Measurements from ENCODE around the gene MYL3.
A peak's percentile ranks its signal among the peaks of the same experiment; 100 is the strongest.

MYL3 gene

DNA sequence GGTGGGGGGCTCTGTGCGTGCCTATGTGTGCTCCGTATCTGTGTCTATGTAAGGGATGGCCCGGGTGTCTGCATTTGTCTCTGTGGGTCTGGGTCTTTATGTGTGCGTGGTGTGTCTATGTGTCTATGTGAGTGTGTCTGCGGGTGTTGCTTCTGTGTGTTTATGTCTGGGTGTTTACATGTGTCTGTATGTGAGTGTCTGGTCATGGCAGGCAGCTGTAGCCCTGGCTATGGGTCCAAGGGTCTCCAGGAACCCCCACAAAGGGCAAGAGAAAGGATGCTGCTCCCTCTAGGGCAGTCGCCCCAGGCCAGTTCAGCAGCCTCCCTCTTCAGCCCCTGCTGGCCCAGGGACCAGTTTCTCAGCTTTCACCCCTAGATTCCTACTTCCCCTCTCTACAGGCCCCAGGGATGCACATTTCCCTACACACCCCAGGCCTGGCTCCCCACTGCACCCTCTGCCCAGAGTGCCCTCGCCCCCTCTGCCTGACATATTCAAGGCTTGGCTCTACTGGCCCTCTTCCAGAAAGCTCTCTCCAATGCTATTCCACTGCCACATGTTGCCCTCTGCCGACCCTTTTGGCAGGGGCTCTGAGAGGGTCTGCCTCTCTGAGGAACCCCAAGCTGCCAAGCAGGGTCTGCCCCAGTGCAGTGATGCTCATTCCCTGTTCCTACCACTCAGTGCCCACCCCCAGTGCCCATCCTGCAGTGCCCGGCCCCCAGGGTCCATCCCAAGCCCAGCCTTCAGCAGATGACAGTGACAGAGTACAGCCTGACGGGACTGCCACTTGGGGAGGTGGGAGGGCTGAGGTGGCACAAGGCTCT lies 1.0 kb upstream of the MYL3 start:
- DNase-seq: no peak

DNA sequence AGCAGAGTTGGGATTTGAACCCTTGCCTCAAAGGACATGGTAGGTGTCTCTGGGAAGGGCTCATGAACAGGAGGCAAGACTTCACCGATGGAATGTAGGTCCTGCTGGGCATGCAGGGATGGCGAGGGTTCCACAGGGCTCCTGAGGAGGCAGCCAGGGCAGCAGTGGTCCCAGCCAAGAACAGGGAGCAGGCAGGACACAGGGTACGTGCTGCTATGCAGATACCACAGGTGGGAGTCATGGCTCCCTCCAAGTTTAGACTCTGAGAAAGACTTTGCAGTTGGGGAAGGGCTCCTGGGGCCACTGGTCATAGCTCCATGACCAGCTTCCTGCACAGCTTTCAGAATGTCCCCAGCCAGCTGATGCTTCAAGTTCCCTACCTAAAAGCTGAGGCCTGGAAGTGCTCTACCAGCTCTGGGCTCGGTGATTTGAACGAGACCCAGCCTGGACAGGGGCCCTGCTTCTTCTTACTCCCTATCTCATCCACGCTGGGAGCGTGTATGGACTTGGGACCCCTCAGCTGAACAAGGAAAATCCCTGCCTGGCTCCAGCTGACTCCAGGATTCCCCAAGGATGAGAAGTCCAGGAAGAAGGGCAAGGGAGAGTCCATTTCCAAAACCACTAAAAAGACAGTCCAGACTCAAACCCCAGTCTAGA lies 747 bp downstream of the MYL3 start:
- no peak for DNase-seq

DNA sequence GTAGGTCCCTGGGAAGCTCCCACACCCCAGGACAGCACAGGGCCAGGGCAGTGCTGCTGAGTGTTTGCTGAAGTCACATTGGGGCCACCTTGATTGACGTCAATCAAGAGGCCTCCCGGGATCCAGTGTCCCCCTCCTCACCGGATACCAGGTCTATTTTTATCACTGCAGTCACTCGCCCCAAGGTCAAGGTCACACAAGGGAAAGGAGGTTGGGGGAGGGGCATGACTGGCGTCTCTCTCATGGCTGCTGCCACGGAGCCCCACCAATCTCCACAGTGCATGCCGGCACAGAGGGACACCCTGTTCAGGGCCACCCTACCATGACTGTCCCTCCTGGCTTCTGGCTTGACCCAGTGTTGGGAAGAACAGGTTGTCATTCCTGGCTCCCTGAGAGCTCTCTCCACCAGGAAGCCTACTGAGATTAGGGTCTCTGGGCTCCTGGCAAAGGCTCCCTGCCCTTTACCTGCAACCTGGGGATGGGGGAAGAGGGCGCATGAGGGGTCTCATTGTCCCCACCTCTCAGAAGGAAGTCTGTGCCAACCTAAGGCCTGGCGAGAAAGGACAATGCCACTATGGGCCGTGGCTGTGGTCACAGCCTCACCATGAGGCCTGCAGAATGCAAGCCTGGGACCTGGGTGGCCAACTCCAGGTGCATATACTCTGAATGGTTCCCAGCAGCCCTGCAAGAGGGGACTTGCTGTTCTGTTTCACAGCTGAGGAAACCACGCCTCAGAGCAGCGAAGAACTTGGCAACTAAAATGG lies 1.5 kb downstream of the MYL3 start:
- no peak for DNase-seq

DNA sequence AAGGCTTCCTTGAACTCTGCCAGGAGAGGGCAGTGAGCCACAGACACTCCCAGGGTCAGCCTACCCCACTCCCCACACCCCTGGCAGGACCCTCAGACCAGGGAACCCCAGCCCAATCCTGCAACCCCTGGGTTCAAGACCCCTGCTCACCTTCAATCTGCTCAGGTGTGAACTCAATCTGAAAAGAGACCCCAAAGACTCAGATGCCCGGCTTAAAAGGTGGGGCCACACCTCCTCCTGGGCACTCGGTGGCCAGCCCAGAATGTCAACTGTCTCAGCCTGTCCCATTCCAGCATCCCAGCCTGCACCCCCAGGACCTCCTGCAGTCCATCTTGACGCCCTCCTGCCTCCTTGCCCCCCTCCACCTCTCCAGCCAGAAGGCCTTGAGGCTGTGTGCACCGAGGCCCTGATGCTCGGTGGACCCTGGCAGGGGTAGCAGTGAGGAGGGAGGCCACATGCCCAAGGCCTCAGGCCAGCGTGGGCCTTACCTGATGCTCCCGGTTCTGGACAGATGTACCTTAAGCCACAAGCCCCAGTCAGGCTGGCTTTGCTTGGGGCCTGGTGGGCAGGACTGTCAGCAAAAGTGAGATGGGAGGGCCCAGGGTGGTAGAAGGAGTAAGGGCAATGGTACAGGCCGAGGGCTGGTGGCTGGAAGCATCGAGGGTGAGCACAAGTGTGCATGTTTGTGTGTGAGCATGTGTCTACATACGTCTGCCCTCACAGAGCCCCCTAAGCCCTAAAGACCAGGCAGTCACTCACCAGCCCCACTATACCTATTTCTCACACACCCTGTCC lies 2.2 kb downstream of the MYL3 start:
- DNase-seq: no peak

DNA sequence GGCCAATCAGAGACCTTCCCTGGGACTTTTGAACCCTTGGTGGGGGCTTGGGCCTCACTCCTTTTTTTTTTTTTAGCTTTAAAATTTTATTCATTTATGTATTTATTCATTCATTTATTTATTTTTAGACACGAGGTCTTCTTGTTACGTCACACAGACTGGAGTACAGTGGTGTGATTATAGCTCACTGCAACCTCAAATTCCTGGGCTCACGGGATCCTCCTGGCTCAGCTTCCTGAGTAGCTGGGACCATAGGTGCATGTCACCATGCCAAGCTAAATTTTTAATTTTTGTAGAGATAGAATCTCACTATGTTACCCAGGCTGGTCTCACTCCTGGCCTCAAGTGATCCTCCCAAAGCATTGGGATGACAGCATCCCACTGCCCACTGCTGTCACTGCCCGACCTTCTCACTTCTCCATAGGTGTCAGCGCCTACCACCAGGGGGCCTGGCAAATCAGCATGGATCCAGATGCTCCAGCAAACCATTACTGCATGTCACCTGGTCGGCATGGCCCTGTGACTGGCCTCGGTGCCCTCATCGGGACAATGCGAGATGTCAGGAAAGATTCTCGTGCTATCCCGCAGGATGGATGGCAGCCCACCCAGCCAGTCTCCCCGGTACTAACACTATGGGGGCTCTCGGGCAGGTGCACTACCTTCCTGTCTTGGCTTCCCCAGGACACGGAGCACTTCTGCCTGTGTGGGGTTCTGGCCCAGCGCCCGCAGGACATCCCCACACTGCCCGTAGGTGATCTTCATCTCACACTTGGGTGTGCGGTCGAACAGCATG lies 3.0 kb downstream of the MYL3 start:
- DNase-seq: peak; percentile 57

- DNase-seq: no peak
Measured at GRCh38 chr3:46859001-46859710, 4.1 kb downstream of the MYL3 start.

GRCh38 chr3:46858456-46858855 lies 4.8 kb downstream of the MYL3 start:
- DNase-seq: no peak

DNA sequence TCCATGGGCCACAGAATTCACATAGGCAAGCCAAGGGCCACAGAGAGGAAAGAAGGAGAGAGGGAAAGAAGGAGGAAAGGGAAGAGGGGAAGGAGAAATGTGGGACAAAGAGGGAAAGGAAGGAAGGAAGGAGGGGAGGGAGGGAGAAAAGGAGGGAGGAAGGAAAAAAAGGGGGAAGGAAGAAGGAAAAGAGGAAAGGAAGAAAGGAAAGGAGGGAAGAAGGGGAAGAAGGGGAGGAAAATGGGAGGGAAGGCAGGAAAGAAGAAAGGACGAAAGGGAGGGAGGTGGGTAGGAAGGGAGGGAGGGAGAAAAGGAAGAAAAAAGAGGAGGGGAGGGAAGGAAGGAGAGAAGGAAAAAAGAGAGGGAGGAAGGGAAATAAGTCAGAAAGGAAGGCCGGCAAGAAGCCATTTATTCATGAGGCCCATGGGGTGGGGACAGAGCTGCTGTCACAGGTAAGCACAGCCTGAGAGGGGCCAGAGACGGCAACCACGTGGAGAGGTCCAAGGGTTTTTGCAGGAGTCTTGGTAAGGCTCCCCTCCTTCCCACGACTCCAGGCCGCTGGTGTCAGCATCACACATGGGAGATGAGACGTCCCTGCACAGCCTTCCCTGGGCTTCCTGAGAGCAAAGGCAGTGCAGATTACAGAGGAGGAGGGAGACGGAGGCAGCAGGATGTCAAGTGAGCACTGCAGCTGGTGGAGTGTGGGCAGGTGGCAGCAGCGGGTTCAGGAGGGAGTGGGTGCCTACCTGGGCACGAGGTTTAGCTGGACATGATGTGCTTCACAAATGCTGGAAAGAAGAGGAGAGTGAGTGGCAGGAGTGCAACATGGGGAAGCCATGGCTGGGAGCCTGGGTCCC lies 5.5 kb downstream of the MYL3 start:
- no peak for DNase-seq

DNA sequence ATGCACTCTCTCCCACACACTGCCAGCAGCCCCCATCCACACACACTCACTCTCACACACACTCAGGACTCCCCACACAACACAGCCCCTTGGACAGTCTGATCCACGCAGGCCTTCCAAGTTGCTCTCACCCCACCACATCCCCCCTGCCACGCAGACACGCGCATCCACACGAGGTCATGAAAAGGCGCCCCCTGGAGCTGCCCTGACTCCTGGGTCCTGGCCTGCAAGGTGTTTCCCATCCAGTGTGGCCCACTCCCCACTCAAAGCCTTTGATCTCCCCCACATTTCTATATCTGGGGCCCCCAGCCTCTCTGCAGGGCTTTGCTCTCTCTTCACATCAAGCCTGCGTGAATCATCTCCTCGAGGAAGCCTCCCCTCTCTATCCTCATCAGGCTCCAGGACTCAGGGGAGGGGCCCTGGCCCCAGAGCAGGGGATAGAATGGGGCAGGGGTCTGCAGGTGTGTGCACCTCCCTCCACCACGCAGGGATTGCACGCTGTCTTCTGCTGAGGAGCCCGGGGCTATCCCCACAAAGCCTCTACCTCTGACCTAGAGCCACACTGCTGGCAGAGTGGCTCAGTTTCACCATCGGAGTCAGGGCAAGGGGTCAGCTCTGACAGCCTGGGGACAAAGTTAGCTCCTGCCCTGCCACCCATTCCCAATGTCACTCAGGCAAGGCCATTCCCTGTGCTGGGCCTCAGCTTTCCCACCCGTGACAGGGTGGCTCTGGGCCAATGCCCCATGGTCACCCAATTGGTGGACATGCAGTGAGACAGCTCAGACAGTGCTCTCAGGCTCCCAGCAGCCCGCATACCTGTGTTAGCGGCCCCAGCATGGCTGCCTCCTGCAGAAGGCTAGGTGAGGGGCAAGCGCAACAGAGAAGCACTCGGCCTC lies 6.4 kb downstream of the MYL3 start:
- DNase-seq: no peak

DNA sequence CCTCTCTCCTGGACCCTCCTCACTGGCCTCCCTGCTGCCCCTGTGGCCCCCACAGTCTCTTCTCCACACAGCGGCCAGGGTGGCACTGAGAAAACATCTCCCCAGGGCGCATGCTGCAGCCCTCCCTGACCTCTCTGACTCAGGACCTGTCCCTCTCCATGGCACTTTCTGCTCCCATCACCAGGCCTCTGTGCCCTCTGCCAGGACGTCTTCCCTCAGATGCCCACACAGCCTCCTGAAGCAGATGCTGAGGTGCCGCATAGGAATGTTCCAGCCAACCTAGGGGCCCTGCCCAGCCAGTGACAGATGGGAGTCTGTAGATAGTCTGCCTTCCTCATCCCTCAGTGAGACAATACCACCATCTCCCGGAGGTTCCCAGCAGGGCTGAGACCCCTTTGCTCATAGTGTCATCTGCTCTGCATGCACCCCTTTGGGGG lies 8.7 kb downstream of the MYL3 start:
- peak; percentile 9 for DNase-seq

DNA sequence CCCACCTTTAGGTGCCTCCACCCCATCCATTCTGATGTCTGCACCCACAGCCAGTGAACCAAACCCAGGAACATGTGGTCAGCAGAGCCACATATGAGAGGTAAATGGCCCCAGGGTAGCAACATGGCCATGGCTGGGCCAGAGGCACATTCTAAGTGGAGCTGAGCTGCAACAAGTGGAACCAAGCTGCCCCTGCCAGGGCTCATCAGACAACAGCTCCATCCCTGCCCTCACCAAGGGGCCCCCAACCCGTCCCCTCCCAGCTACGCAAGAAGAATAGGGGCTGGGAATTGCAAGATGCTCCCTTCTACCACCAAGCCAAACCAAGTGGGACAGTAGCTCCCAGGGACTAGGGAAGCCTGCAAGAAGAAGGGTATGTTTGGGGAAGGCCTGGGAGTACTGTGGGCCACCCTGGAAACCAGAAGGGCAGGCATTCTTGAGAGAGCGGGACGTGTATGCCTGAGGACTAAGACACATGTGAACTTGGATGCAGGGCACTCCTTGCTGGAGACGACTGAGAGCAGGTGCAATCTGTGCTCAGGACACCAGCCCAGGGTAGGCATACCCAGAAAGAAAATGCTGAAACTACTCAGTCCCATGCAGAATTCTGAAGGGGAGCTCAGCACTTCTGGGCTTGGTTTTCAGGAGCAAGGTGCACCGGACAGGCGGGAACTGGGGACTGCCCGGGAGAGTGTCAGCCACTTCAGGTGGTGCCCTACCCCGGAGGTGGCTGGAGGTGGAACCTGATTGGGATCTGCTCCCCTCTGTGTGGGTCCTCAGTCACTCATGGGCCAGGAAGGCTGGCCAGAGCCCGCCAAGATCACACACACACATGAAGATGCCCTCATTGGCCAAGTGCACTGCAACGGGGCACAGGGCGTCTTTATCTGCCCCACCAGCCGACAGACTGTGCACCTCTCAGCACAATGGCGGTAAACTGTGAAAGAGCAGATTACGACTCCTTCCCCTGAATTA lies 9.5 kb downstream of the MYL3 start:
- no peak for DNase-seq

DNA sequence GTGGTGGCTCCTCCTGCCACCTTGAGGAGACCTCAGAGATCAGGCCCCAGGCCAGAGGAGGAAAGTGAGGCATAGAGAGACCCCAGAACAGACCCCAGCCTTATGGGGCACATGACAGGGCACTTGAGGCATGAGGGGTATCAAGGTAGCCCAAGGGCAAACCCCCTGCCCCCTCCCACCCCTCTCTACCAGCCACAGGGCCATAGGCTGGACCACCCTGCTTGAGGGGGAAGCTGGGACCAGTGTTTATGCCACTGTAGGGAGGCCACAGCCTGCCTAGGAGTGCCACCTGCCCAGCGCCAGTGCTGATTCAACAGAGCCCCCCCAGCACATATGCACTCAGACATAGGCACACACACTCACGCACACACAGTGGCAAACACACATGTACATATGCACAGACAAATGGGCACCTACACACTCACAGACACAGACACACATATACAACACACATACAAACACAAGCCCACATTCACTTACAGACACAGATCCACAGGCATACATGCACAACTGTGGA lies 10.3 kb downstream of the MYL3 start:
- DNase-seq: no peak

DNA sequence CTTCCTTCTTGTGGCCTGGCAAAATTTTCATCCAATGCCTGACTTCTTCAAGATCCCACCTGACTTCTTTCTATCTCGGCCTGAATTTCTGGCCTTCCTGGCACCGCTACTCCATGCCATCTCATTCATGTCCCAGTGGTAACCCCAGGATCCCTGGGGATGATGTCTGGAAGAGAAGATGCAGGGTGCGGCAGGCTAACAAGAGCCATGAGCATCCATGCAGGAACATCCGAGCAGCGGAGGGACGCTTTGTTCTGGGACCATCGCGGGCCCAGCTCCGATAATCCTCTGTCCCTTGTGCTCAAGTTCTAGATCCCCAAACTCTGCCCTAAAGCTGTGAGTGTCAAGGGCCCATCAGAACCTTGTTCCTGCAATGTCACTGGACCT lies 10.9 kb downstream of the MYL3 start:
- DNase-seq: no peak

- no peak for DNase-seq
Measured at GRCh38 chr3:46851364-46852333, 11.6 kb downstream of the MYL3 start.

- no peak for DNase-seq
Measured at GRCh38 chr3:46850468-46850779, 12.8 kb downstream of the MYL3 start.

GRCh38 chr3:46849686-46850467 lies 13.4 kb downstream of the MYL3 start:
- DNase-seq: no peak
